ENCODE measurements around the gene SLC30A4. TPM values are rescaled to one million over a fixed set of nuclear protein-coding genes. Genes with fewer than 3 reads are reported as not detected.

The SLC30A4 gene
- polyA plus RNA-seq, 1 of the 3 experiments (the other 2 are of a cell fraction), result 1.9 TPM

DNA sequence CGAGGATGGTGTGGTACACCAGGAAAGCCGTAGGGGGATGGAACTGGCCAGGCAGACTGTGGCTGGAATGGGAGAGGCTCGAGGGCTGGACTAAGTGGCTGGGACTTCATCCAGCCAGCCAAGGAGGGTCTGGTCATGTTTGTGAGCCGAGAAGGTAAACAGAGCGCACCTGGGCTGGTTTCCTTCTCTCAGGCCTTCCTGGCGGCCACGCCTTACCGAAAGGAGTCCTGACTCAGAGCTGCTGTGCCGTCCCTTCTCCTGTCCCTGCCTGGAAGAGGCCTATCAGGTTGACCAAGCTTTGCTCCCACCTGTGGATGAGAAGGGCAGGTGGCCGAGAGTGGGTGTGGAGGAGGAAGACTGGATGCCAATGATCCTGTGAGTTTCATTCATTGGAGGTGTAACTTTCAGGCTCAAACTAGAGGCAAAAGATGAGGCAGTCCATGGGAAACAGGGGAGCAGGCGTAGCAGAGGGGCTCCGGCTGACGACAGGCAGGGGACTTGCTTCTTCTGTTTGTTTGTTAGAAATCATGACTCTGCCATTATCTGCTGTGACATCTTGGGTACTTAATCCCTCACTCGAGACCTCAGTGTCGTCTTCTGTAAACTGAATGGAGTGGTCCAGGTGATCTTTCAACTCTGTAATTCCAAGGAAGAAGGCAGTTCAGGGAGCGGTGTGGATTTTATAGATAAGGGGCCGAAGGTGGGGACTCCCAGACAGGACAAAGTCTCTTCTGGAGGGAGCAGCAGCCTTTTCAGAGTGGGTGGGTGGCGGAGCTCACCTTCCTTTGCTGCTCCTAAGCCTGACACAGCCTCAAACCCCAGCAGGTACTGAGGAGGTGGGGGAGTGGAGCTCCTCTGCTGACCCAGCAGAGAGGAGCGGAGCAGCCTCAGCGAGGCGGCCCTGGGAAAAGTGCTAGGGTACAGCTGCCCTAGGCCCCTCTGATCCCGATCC is 72.4 kb downstream of the SLC30A4 start:
- Histone ChIP-seq H3K27me3 (ENCODE audit: insufficient read depth) (no peaks in the 10 kb centered on the region), H3K9me2 (no peaks in the 10 kb centered on the region), H3F3A (replicated peaks; ENCODE audit: insufficient read depth) (peaks cover 1% of the 10 kb centered on the region), H2AFZ (ENCODE audit: low read depth) (no peak overlapping the region), H3K9ac (no peak overlapping the region), H3K4me1 (ENCODE audit: control insufficient read depth in 1 of 2, insufficient read depth in 2 of 2, low read depth in 1 of 2, low read length in 1 of 2) (peaks cover 0 to 2% of the 10 kb centered on the region in 2 experiments; a peak in 3 of 4 replicates), H3K36me3 (replicated peaks in 1 of 2; ENCODE audit: control insufficient read depth in 1 of 2, insufficient read depth in 2 of 2, low read length in 1 of 2) (no peaks in the 10 kb centered on the region), H3K4me2 (no peak overlapping the region), H3K4me3 (ENCODE audit: low read depth in 2 of 2, low read length in 1 of 2) (no peak overlapping the region), H4K20me1 (ENCODE audit: insufficient read depth) (no peaks in the 10 kb centered on the region), H3K79me2 (ENCODE audit: insufficient read depth) (no peaks in the 10 kb centered on the region), H3K27ac (ENCODE audit: low read depth in 2 of 2, low read length in 1 of 2) (no peak overlapping the region), H3K9me3 (no peaks in the 10 kb centered on the region)
- DNase-seq, result no peak
- WGBS (ENCODE audit: low lambda C conversion rate), result 92% methylated on average over 12 of the region's 22 CpGs
- ChIA-PET POLR2A (no interaction called here), CTCF (interaction anchor here (1.0 to 1.4 kb wide), 3 partner anchors 48 to 245 kb away, joined by 3 read pairs; a partner anchor contains a TSS)
- TF ChIP-seq POLR2AphosphoS5 (IDR thresholded peaks at IDR 0.05; ENCODE audit: low read depth, low read length) (no peak), MXI1 (IDR thresholded peaks at IDR 0.05; ENCODE audit: low read depth, low read length) (no peak), NRF1 (IDR thresholded peaks at IDR 0.05; ENCODE audit: low read depth, low read length) (no peak), TEAD4 (IDR thresholded peaks at IDR 0.05; ENCODE audit: borderline replicate concordance, insufficient read depth) (no peak), RFX5 (IDR thresholded peaks at IDR 0.05; ENCODE audit: low read length) (no peak), JUND (IDR thresholded peaks at IDR 0.05) (no peak)
- TF ChIP-seq, protein P1, sequence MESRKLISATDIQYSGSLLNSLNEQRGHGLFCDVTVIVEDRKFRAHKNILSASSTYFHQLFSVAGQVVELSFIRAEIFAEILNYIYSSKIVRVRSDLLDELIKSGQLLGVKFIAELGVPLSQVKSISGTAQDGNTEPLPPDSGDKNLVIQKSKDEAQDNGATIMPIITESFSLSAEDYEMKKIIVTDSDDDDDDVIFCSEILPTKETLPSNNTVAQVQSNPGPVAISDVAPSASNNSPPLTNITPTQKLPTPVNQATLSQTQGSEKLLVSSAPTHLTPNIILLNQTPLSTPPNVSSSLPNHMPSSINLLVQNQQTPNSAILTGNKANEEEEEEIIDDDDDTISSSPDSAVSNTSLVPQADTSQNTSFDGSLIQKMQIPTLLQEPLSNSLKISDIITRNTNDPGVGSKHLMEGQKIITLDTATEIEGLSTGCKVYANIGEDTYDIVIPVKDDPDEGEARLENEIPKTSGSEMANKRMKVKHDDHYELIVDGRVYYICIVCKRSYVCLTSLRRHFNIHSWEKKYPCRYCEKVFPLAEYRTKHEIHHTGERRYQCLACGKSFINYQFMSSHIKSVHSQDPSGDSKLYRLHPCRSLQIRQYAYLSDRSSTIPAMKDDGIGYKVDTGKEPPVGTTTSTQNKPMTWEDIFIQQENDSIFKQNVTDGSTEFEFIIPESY (IDR thresholded peaks at IDR 0.05; ENCODE audit: borderline replicate concordance, low read depth), result no peak
- TF ChIP-seq, protein P2, sequence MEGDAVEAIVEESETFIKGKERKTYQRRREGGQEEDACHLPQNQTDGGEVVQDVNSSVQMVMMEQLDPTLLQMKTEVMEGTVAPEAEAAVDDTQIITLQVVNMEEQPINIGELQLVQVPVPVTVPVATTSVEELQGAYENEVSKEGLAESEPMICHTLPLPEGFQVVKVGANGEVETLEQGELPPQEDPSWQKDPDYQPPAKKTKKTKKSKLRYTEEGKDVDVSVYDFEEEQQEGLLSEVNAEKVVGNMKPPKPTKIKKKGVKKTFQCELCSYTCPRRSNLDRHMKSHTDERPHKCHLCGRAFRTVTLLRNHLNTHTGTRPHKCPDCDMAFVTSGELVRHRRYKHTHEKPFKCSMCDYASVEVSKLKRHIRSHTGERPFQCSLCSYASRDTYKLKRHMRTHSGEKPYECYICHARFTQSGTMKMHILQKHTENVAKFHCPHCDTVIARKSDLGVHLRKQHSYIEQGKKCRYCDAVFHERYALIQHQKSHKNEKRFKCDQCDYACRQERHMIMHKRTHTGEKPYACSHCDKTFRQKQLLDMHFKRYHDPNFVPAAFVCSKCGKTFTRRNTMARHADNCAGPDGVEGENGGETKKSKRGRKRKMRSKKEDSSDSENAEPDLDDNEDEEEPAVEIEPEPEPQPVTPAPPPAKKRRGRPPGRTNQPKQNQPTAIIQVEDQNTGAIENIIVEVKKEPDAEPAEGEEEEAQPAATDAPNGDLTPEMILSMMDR (IDR thresholded peaks at IDR 0.05), result no peak

DNA sequence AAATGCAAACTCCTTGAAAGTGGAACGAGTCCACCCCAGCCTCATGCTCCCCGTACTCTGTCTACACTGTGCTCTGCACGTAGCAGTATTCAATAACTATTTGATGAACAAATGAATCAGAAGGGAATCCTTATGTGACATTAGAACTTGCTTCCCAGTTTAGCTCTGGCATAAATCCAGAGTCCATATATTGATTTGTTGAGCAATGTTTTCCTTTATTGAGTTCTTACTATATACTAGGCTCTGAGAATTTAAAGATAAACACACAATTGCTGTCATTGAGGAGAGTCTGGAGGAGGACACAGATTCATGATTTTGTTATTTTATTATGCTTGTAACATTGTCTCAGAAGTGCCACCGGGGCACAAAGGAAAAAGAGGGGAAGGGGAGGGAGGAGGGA is 73.2 kb downstream of the SLC30A4 start:
- CTCF ChIA-PET, result interaction anchor here (1.0 to 1.4 kb wide), 3 partner anchors 47 to 244 kb away, joined by 3 read pairs; a partner anchor contains a TSS

More for the DNA sequence above, 73.2 kb downstream of the SLC30A4 start:
- Histone ChIP-seq H3K36me3 (replicated peaks in 1 of 2; ENCODE audit: control insufficient read depth in 1 of 2, insufficient read depth in 2 of 2, low read length in 1 of 2) (no peaks in the 10 kb centered on the region), H3K9me2 (no peaks in the 10 kb centered on the region), H3K27me3 (ENCODE audit: insufficient read depth) (no peaks in the 10 kb centered on the region), H3F3A (replicated peaks; ENCODE audit: insufficient read depth) (no peaks in the 10 kb centered on the region), H4K20me1 (ENCODE audit: insufficient read depth) (no peaks in the 10 kb centered on the region), H3K4me3 (ENCODE audit: low read depth in 2 of 2, low read length in 1 of 2) (no peak overlapping the region), H3K4me2 (no peak overlapping the region), H3K9me3 (no peaks in the 10 kb centered on the region), H3K79me2 (ENCODE audit: insufficient read depth) (no peaks in the 10 kb centered on the region), H2AFZ (ENCODE audit: low read depth) (no peak overlapping the region), H3K9ac (no peak overlapping the region), H3K4me1 (ENCODE audit: control insufficient read depth in 1 of 2, insufficient read depth in 2 of 2, low read depth in 1 of 2, low read length in 1 of 2) (no peaks in the 10 kb centered on the region), H3K27ac (ENCODE audit: low read depth in 2 of 2, low read length in 1 of 2) (no peak overlapping the region)
- DNase-seq, result no peak
- TF ChIP-seq FOSL2 (IDR thresholded peaks at IDR 0.05; ENCODE audit: borderline replicate concordance, low read depth) (no peak), JUND (IDR thresholded peaks at IDR 0.05) (no peak), TCF12 (IDR thresholded peaks at IDR 0.05) (no peak), YY1 (IDR thresholded peaks at IDR 0.05; ENCODE audit: low read depth) (no peak), EZH2phosphoT487 (IDR thresholded peaks at IDR 0.05; ENCODE audit: borderline replicate concordance, low read depth) (no peak), ELF1 (IDR thresholded peaks at IDR 0.05) (no peak)
- TF ChIP-seq, protein P2 (IDR thresholded peaks at IDR 0.05), result no peak
- 85% methylated on average over 4 of the region's 4 CpGs for WGBS (ENCODE audit: low lambda C conversion rate)
- POLR2A ChIA-PET, result interaction anchor here (0.6 kb wide), 1 partner anchor 257 kb away, joined by 4 read pairs; no protein-coding TSS in a partner anchor
